Trophoblast cell (in vitro differentiated cells and primary cell): ENCODE data around the gene ENPP7.
"Not testable (repeated sequence)": the region's sequence is repeated elsewhere in the genome, so short reads cannot be mapped to it uniquely, and the experiment has no call there.

Experiments
- DNase-seq, 2 donors: peaks; one replicate each; pipeline ENCODE4 v3.0.0-alpha.2; 2016
- H2AFZ ChIP-seq: 2 replicates; pipeline ENCODE4 v1.6.1; 2013; ENCODE audit warnings: low read length, moderate library complexity, mild to moderate bottlenecking; ENCODE audit not compliant: insufficient read depth, poor library complexity
- H2AK5ac ChIP-seq: 2 replicates; pipeline ENCODE4 v1.6.1; 2013; ENCODE audit warnings: mild to moderate bottlenecking, low read length
- H2BK120ac ChIP-seq: 2 replicates; pipeline ENCODE4 v1.6.1; 2013; ENCODE audit warnings: low read length, mild to moderate bottlenecking, moderate library complexity; ENCODE audit not compliant: insufficient read depth, poor library complexity
- H2BK12ac ChIP-seq: 2 replicates; pipeline ENCODE4 v1.6.1; 2013; ENCODE audit warnings: mild to moderate bottlenecking, low read length, moderate library complexity
- H2BK5ac ChIP-seq: 2 replicates; pipeline ENCODE4 v1.6.1; 2013; ENCODE audit warnings: low read length, low read depth, moderate library complexity, mild to moderate bottlenecking; ENCODE audit not compliant: poor library complexity
- H3K14ac ChIP-seq: 2 replicates; pipeline ENCODE4 v1.6.1; 2013; ENCODE audit warnings: mild to moderate bottlenecking, low read length
- H3K18ac ChIP-seq: 2 replicates; pipeline ENCODE4 v1.6.1; 2013; ENCODE audit warnings: mild to moderate bottlenecking, low read length
- H3K23ac ChIP-seq: 2 replicates; pipeline ENCODE4 v1.6.1; 2013; ENCODE audit warnings: low read length
- H3K27ac ChIP-seq: 2 replicates; pipeline ENCODE4 v1.5.1; 2013; ENCODE audit warnings: low read depth, mild to moderate bottlenecking, inconsistent platforms, low read length, moderate library complexity
- H3K27me3 ChIP-seq: 2 replicates; pipeline ENCODE4 v1.6.1; 2013; ENCODE audit warnings: inconsistent platforms, mild to moderate bottlenecking, low read length, moderate library complexity; ENCODE audit not compliant: insufficient read depth
- H3K36me3 ChIP-seq, 2 experiments: 1 replicate in 1 of 2; 2 replicates in 1 of 2; pipeline ENCODE4 v1.6.1; 2013; ENCODE audit warnings: low read length in 2 of 2, mild to moderate bottlenecking in 2 of 2, moderate library complexity in 1 of 2; ENCODE audit not compliant: insufficient read depth in 2 of 2, control insufficient read depth in 1 of 2
- H3K4ac ChIP-seq: 2 replicates; pipeline ENCODE4 v1.6.1; 2013; ENCODE audit warnings: low read depth, mild to moderate bottlenecking, low read length, moderate library complexity
- H3K4me1 ChIP-seq, 2 experiments: 1 replicate in 1 of 2; 2 replicates in 1 of 2; pipeline ENCODE4 v1.6.1; 2013; ENCODE audit warnings: low read length in 2 of 2, mild to moderate bottlenecking in 2 of 2, moderate library complexity in 1 of 2; ENCODE audit not compliant: insufficient read depth in 2 of 2, control insufficient read depth in 1 of 2
- H3K4me2 ChIP-seq: 2 replicates; pipeline ENCODE4 v1.6.1; 2013; ENCODE audit warnings: inconsistent platforms, mild to moderate bottlenecking, low read length, moderate library complexity
- H3K4me3 ChIP-seq: 2 replicates; pipeline ENCODE4 v1.5.1; 2013; ENCODE audit warnings: mild to moderate bottlenecking, low read depth, low read length, inconsistent platforms
- H3K79me1 ChIP-seq: one replicate; pipeline ENCODE4 v1.6.1; 2013; ENCODE audit warnings: low read length
- H3K79me2 ChIP-seq: 2 replicates; pipeline ENCODE4 v1.6.1; 2013; ENCODE audit warnings: low read length, mild to moderate bottlenecking; ENCODE audit not compliant: control insufficient read depth, insufficient read depth, poor library complexity
- H3K9ac ChIP-seq: 2 replicates; pipeline ENCODE4 v1.6.1; 2013; ENCODE audit warnings: mild to moderate bottlenecking, low read length
- H3K9me3 ChIP-seq: 2 replicates; pipeline ENCODE4 v1.6.1; 2013; ENCODE audit warnings: low read depth, mild to moderate bottlenecking, control low read depth, inconsistent platforms, low read length; ENCODE audit not compliant: insufficient read depth
- H4K12ac ChIP-seq: 2 replicates; pipeline ENCODE4 v1.6.1; 2013; ENCODE audit warnings: low read depth, mild to moderate bottlenecking, low read length, moderate library complexity
- H4K8ac ChIP-seq: 2 replicates; pipeline ENCODE4 v1.6.1; 2013; ENCODE audit warnings: low read depth, mild to moderate bottlenecking, low read length, moderate library complexity
- H4K91ac ChIP-seq: one replicate; pipeline ENCODE4 v1.6.1; 2013; ENCODE audit warnings: low read depth, mild to moderate bottlenecking, low read length, moderate library complexity
- WGBS: extraction: QIAGEN DNeasy Blood & Tissue Kit; methylation state at CpG from one replicate; pipeline ENCODE4 v1.1.7; 2013; ENCODE audit warnings: missing lambda C conversion rate; ENCODE audit not compliant: insufficient read length, insufficient coverage; ENCODE audit errors: extremely low coverage; 5-methylcytosine and 5-hydroxymethylcytosine counted together

Gene ENPP7

GRCh38 chr17:79765708-79766107 is 35.0 kb downstream of the ENPP7 start:
- no peak overlapping the region for H3K4ac ChIP-seq
- no peaks in the 10 kb centered on the region for H3K9me3 ChIP-seq
- no peak overlapping the region for H3K27ac ChIP-seq
- no peak overlapping the region for H2BK120ac ChIP-seq
- no peak overlapping the region for H3K14ac ChIP-seq
- no peak overlapping the region for H4K91ac ChIP-seq
- H3K4me1 ChIP-seq: no peaks in the 10 kb centered on the region
- H2BK5ac ChIP-seq: no peak overlapping the region
- H3K18ac ChIP-seq: no peak overlapping the region
- no peak overlapping the region for H4K12ac ChIP-seq
- no peak overlapping the region for H2BK12ac ChIP-seq
- no peak overlapping the region for H3K23ac ChIP-seq
- H3K36me3 ChIP-seq: no peaks in the 10 kb centered on the region
- H3K4me3 ChIP-seq: no peak overlapping the region
- no peaks in the 10 kb centered on the region for H3K79me2 ChIP-seq
- H3K4me2 ChIP-seq: no peak overlapping the region
- H2AFZ ChIP-seq: no peak overlapping the region
- H3K27me3 ChIP-seq: no peaks in the 10 kb centered on the region
- no peak overlapping the region for H2AK5ac ChIP-seq
- H4K8ac ChIP-seq: no peak overlapping the region
- no CpG with 5 or more reads among the region's 3 CpGs for WGBS
- DNase-seq: no peak
- H3K79me1 ChIP-seq: no peaks in the 10 kb centered on the region
- no peak overlapping the region for H3K9ac ChIP-seq

- no CpG with 5 or more reads among the region's 28 CpGs for WGBS
- H3K4me2 ChIP-seq: no peak overlapping the region
- H3K4me3 ChIP-seq: no peak overlapping the region
- H2BK120ac ChIP-seq: no peak overlapping the region
- H3K36me3 ChIP-seq: no peaks in the 10 kb centered on the region
- no peak overlapping the region for H4K12ac ChIP-seq
- H3K9ac ChIP-seq: no peak overlapping the region
- H3K4ac ChIP-seq: no peak overlapping the region
- H3K18ac ChIP-seq: no peak overlapping the region
- H4K91ac ChIP-seq: no peak overlapping the region
- no peaks in the 10 kb centered on the region for H3K79me1 ChIP-seq
- no peak for DNase-seq
- H3K9me3 ChIP-seq: no peaks in the 10 kb centered on the region
- no peaks in the 10 kb centered on the region for H3K79me2 ChIP-seq
- H2BK12ac ChIP-seq: no peak overlapping the region
- no peaks in the 10 kb centered on the region for H3K27me3 ChIP-seq
- no peak overlapping the region for H4K8ac ChIP-seq
- H3K23ac ChIP-seq: no peak overlapping the region
- no peak overlapping the region for H2BK5ac ChIP-seq
- H2AK5ac ChIP-seq: no peak overlapping the region
- no peak overlapping the region for H3K14ac ChIP-seq
- no peaks in the 10 kb centered on the region for H3K4me1 ChIP-seq
- H3K27ac ChIP-seq: no peak overlapping the region
- no peak overlapping the region for H2AFZ ChIP-seq
These were observed 39.1 kb downstream of the ENPP7 start for GRCh38 chr17:79769570-79770506.

GRCh38 chr17:79771276-79771675 is 40.5 kb downstream of the ENPP7 start:
- no peaks in the 10 kb centered on the region for H3K79me1 ChIP-seq
- no peak overlapping the region for H3K4me3 ChIP-seq
- no peak overlapping the region for H4K91ac ChIP-seq
- no peaks in the 10 kb centered on the region for H3K4me1 ChIP-seq
- no peak overlapping the region for H3K14ac ChIP-seq
- H2AFZ ChIP-seq: no peak overlapping the region
- no peaks in the 10 kb centered on the region for H3K27me3 ChIP-seq
- H3K79me2 ChIP-seq: no peaks in the 10 kb centered on the region
- no peak overlapping the region for H2BK12ac ChIP-seq
- H3K4me2 ChIP-seq: no peak overlapping the region
- no peaks in the 10 kb centered on the region for H3K36me3 ChIP-seq
- no peak overlapping the region for H3K23ac ChIP-seq
- no peak overlapping the region for H2BK5ac ChIP-seq
- H4K8ac ChIP-seq: no peak overlapping the region
- no peak overlapping the region for H3K18ac ChIP-seq
- no peak overlapping the region for H4K12ac ChIP-seq
- DNase-seq: no peak
- no peak overlapping the region for H3K4ac ChIP-seq
- no CpG with 5 or more reads among the region's 6 CpGs for WGBS
- H3K9ac ChIP-seq: no peak overlapping the region
- no peak overlapping the region for H2AK5ac ChIP-seq
- no peaks in the 10 kb centered on the region for H3K9me3 ChIP-seq
- H3K27ac ChIP-seq: no peak overlapping the region
- H2BK120ac ChIP-seq: no peak overlapping the region

GRCh38 chr17:79772726-79773125 is 42.0 kb downstream of the ENPP7 start:
- not testable (repeated sequence) for H3K4me3 ChIP-seq, H2BK12ac ChIP-seq, H3K4me1 ChIP-seq, DNase-seq, H3K27ac ChIP-seq, H3K9me3 ChIP-seq, H3K14ac ChIP-seq, H3K4me2 ChIP-seq, H3K23ac ChIP-seq, H3K27me3 ChIP-seq, H4K12ac ChIP-seq, H4K8ac ChIP-seq, H3K4ac ChIP-seq, H3K18ac ChIP-seq, H2AK5ac ChIP-seq, H2AFZ ChIP-seq, H2BK120ac ChIP-seq, H2BK5ac ChIP-seq, H3K79me1 ChIP-seq, H3K79me2 ChIP-seq, H4K91ac ChIP-seq, H3K36me3 ChIP-seq, H3K9ac ChIP-seq
- WGBS: no CpG with 5 or more reads among the region's 9 CpGs
